HL-60 (cell line): ENCODE results near the gene ZNF514.

Experiments
- DNase-seq, 2 experiments: peaks; one replicate each; pipeline ENCODE4 v3.0.0-alpha.2; 2010 to 2020; ENCODE audit warnings: low read depth in 1 of 2, low spot score in 1 of 2
- H3K27ac ChIP-seq: fragments of 250-450 bp; sonication (Bioruptor Pico); replicated peaks from 2 replicates; pipeline ENCODE4 v1.5.1; 2020; ENCODE audit warnings: mild to moderate bottlenecking, moderate library complexity
- H3K27me3 ChIP-seq: fragments of 250-450 bp; sonication (Bioruptor Pico); 2 replicates; pipeline ENCODE4 v1.5.1; 2021; ENCODE audit warnings: mild to moderate bottlenecking, moderate library complexity; ENCODE audit not compliant: insufficient read depth, poor library complexity, severe bottlenecking
- H3K4me3 ChIP-seq: replicated peaks from 2 replicates; pipeline ENCODE4 v1.5.1; 2011; ENCODE audit warnings: mild to moderate bottlenecking, control low read depth, low read length; ENCODE audit not compliant: insufficient read depth
- CTCF ChIP-seq: IDR thresholded peaks from one replicate; pipeline ENCODE4 v1.5.1; 2011; ENCODE audit warnings: low read length, control low read depth, inconsistent platforms; ENCODE audit not compliant: insufficient read depth
- GABPA ChIP-seq: IDR thresholded peaks from 2 replicates; pipeline ENCODE4 v1.6.1; 2012; ENCODE audit warnings: low read depth
- POLR2AphosphoS5 ChIP-seq: IDR thresholded peaks from 2 replicates; pipeline ENCODE4 v1.6.1; 2012; ENCODE audit warnings: low read depth
- REST ChIP-seq: IDR thresholded peaks from 2 replicates; pipeline ENCODE4 v1.6.1; 2012; ENCODE audit warnings: low read depth; ENCODE audit not compliant: insufficient replicate concordance
- SPI1 ChIP-seq: IDR thresholded peaks from 2 replicates; pipeline ENCODE4 v1.6.1; 2012; ENCODE audit warnings: low read depth, mild to moderate bottlenecking, borderline replicate concordance

The ZNF514 gene

GRCh38 chr2:95122197-95122551 lies 37.5 kb downstream of the ZNF514 start:
- DNase-seq = no peak
- Histone ChIP-seq H3K27me3 (no peaks in the 10 kb centered on the region), H3K4me3 (peak overlapping the region; percentile 83), H3K27ac (peak overlapping the region; percentile 97)
- TF ChIP-seq SPI1 (no peak), CTCF (no peak), GABPA (no peak)

- peak within 1 kb of the TSS; percentile 97 for H3K27ac ChIP-seq
- no peaks in the 10 kb centered on the region for H3K27me3 ChIP-seq
- TF ChIP-seq POLR2AphosphoS5 (peak; percentile 57; the same call in 1 of the 2 replicates), GABPA (no peak)
- peak within 1 kb of the TSS; percentile 83 for H3K4me3 ChIP-seq
- DNase-seq = peak; percentile 41 to 82
Observed at GRCh38 chr2:95121407-95122196, 38.0 kb downstream of the ZNF514 start, which contains the start of gene MRPS5. Gene MRPS5 (minus strand): TSS chr2:95121808. CDS start chr2:95121791, 17 bp downstream.

GRCh38 chr2:95121093-95121406 lies 38.6 kb downstream of the ZNF514 start:
- Histone ChIP-seq H3K27ac (peak overlapping the region; percentile 97), H3K4me3 (peak overlapping the region; percentile 83), H3K27me3 (no peaks in the 10 kb centered on the region)
- TF ChIP-seq CTCF (no peak), POLR2AphosphoS5 (no peak), REST (no peak), SPI1 (no peak), GABPA (no peak)
- DNase-seq = no peak

GRCh38 chr2:95115418-95115817 lies 44.2 kb downstream of the ZNF514 start:
- no peak overlapping the region for H3K4me3 ChIP-seq
- H3K27me3 ChIP-seq = no peaks in the 10 kb centered on the region
- TF ChIP-seq CTCF = peak; percentile 26
- no peak for TF ChIP-seq POLR2AphosphoS5
- peak; percentile 41 for DNase-seq
- H3K27ac ChIP-seq = peak overlapping the region; percentile 35; the same call in 1 of the 2 replicates

GRCh38 chr2:95113464-95113863 lies 46.2 kb downstream of the ZNF514 start:
- no peaks in the 10 kb centered on the region for H3K27me3 ChIP-seq
- no peak overlapping the region for H3K4me3 ChIP-seq
- DNase-seq = peak; percentile 7 to 39
- no peak for TF ChIP-seq REST
- no peak for TF ChIP-seq POLR2AphosphoS5
- no peak overlapping the region for H3K27ac ChIP-seq
